ENCODE results near the gene LCN1. TPM values are rescaled to one million over a fixed set of nuclear protein-coding genes. Genes with fewer than 3 reads are reported as not detected.

The LCN1 gene
- total and polyA plus RNA-seq, 2 of the 8 experiments (the other 6 are each of a cell fraction or from before 2014, with no cell fraction given), result not detected

- H3K23me2 ChIP-seq (ENCODE audit: low read depth, low read length), result no peaks in the 10 kb centered on the region
- H3K36me3 ChIP-seq (ENCODE audit: control insufficient read depth in 2 of 4, insufficient read depth in 4 of 4, low read length in 3 of 4), result peaks cover 6 to 25% (median 18%) of the 10 kb centered on the region in 4 experiments; a peak in 7 of 8 replicates
- no peak overlapping the region for H3K18ac ChIP-seq (ENCODE audit: extremely low read depth, low read length)
- no peak overlapping the region for H3K4me3 ChIP-seq (ENCODE audit: extremely low read depth in 1 of 4, insufficient read depth in 2 of 4, low read depth in 3 of 4, low read length in 4 of 4)
- H4K20me1 ChIP-seq (replicated peaks in 1 of 2; ENCODE audit: control insufficient read depth in 1 of 2, insufficient read depth in 2 of 2, low read length in 2 of 2), result peaks cover 13% of the 10 kb centered on the region in 2 experiments
- 83% methylated on average over 18 of the region's 23 CpGs; no CpG with 5 or more reads in 1 of the 2 experiments for WGBS, 2 experiments (ENCODE audit: extremely low coverage in 1 of 2, insufficient coverage in 1 of 2, insufficient read length in 1 of 2, insufficient replicate concordance in 2 of 2, low coverage in 1 of 2, low lambda C conversion rate in 2 of 2, missing lambda C conversion rate in 1 of 2)
- H3K56ac ChIP-seq (replicated peaks; ENCODE audit: insufficient read length, low read depth, low read length), result no peak overlapping the region
- H3K27ac ChIP-seq (ENCODE audit: low read depth, low read length), result no peak overlapping the region
- H3K9me3 ChIP-seq (ENCODE audit: insufficient read depth in 2 of 2, low read depth in 1 of 2, low read length in 1 of 2), result no peaks in the 10 kb centered on the region
- FAIRE-seq (no peak), DNase-seq (ENCODE audit: low read depth in 1 of 2, low spot score in 2 of 2) (no peak)
- no peak overlapping the region for H2BK20ac ChIP-seq (ENCODE audit: low read length)
- H3K79me1 ChIP-seq (ENCODE audit: low read depth, low read length), result no peaks in the 10 kb centered on the region
- H3K79me2 ChIP-seq (ENCODE audit: control insufficient read depth in 1 of 2, insufficient read depth in 2 of 2, low read length in 2 of 2), result peaks cover 0 to 2% of the 10 kb centered on the region in 2 experiments; a peak in 1 of 4 replicates
- H3K9ac ChIP-seq (replicated peaks in 1 of 4; ENCODE audit: extremely low read depth in 1 of 4, low read depth in 3 of 4, low read length in 3 of 4), result no peak overlapping the region
- no peaks in the 10 kb centered on the region for H3K27me3 ChIP-seq (replicated peaks in 1 of 4; ENCODE audit: control insufficient read depth in 3 of 4, extremely low read depth in 1 of 4, insufficient read depth in 3 of 4, low read length in 3 of 4)
- H2BK15ac ChIP-seq (ENCODE audit: low read length), result no peak overlapping the region
- no peak for TF ChIP-seq SRF (IDR thresholded peaks at IDR 0.05; ENCODE audit: low read depth, low read length)
- no peak for TF ChIP-seq TCF12 (IDR thresholded peaks at IDR 0.05; ENCODE audit: low read depth, low read length)
- no peak for TF ChIP-seq TEAD4 (IDR thresholded peaks at IDR 0.05; ENCODE audit: low read depth, low read length)
- TF ChIP-seq RBBP5 (IDR thresholded peaks at IDR 0.05; ENCODE audit: borderline replicate concordance, low read depth, low read length), result no peak
- no peak overlapping the region for H2AFZ ChIP-seq (ENCODE audit: low read length)
- H3K4me1 ChIP-seq (replicated peaks in 1 of 4; ENCODE audit: control insufficient read depth in 3 of 4, insufficient read depth in 4 of 4, low read length in 3 of 4), result peaks cover 0 to 4% (median 0%) of the 10 kb centered on the region in 4 experiments; a peak in 2 of 7 replicates
- H2AK5ac ChIP-seq (ENCODE audit: low read depth, low read length), result no peak overlapping the region
- H4K91ac ChIP-seq (replicated peaks; ENCODE audit: insufficient read length, low read length), result no peak overlapping the region
- POLR2A ChIA-PET (ENCODE audit: partially characterized antibody), result interaction anchor here (1.2 to 2.8 kb wide), 3 partner anchors 19 to 27 kb away, joined by 3 to 10 read pairs (median 3); no protein-coding TSS in a partner anchor
- H4K8ac ChIP-seq (ENCODE audit: extremely low read depth, insufficient read depth, low read length), result no peak overlapping the region
- H3K14ac ChIP-seq (ENCODE audit: insufficient read length), result no peak overlapping the region
- CTCF ChIA-PET (ENCODE audit: partially characterized antibody), result interaction anchor here (0.7 to 2.2 kb wide), 5 partner anchors 10 to 67 kb away, joined by 3 to 8 read pairs (median 5); no protein-coding TSS in a partner anchor
- H3K4ac ChIP-seq (replicated peaks; ENCODE audit: insufficient read length, low read depth, low read length), result no peak overlapping the region
- no peak overlapping the region for H4K5ac ChIP-seq (ENCODE audit: insufficient read length, low read depth, low read length)
- no peak overlapping the region for H3K4me2 ChIP-seq (ENCODE audit: insufficient read depth in 1 of 2, low read depth in 2 of 2, low read length in 2 of 2)
- H2BK5ac ChIP-seq (ENCODE audit: low read depth, low read length), result no peak overlapping the region
- no peak overlapping the region for H2BK120ac ChIP-seq (replicated peaks; ENCODE audit: low read depth, low read length)
- no peak overlapping the region for H3K23ac ChIP-seq (ENCODE audit: insufficient read length)
- peak overlapping the region; percentile 43; the same call in 1 of the 2 replicates for H2BK12ac ChIP-seq (ENCODE audit: low read depth, low read length)
Observed at GRCh38 chr9:135507104-135508035, 13.9 kb upstream of the LCN1 start.

All from H1 (cell line).